Vagina (tissue), 2 donors: ENCODE data around the gene THY1.

ENCODE experiments used
- POLR2A ChIP-seq, 2 donors: fragments of 450-650 bp; IDR thresholded peaks; one replicate each; pipeline ENCODE4 v1.6.1; 2017; ENCODE audit warnings: antibody characterized with exemption in 2 of 2, mild to moderate bottlenecking in 2 of 2, moderate library complexity in 2 of 2
- TF ChIP-seq, protein P1 (sequence below), 3 experiments: fragments of 450-650 bp in 2 of 3; fragments of 200-600 bp in 1 of 3; sonication (generic) in 1 of 3; IDR thresholded peaks; one replicate each; pipeline ENCODE4 v1.5.1; 2017 to 2019; ENCODE audit warnings: antibody characterized with exemption in 3 of 3, mild to moderate bottlenecking in 2 of 3, moderate library complexity in 2 of 3

- TF ChIP-seq, protein P1, sequence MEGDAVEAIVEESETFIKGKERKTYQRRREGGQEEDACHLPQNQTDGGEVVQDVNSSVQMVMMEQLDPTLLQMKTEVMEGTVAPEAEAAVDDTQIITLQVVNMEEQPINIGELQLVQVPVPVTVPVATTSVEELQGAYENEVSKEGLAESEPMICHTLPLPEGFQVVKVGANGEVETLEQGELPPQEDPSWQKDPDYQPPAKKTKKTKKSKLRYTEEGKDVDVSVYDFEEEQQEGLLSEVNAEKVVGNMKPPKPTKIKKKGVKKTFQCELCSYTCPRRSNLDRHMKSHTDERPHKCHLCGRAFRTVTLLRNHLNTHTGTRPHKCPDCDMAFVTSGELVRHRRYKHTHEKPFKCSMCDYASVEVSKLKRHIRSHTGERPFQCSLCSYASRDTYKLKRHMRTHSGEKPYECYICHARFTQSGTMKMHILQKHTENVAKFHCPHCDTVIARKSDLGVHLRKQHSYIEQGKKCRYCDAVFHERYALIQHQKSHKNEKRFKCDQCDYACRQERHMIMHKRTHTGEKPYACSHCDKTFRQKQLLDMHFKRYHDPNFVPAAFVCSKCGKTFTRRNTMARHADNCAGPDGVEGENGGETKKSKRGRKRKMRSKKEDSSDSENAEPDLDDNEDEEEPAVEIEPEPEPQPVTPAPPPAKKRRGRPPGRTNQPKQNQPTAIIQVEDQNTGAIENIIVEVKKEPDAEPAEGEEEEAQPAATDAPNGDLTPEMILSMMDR (IDR thresholded peaks at IDR 0.05), result no peak
- no peak for TF ChIP-seq POLR2A (IDR thresholded peaks at IDR 0.05)
Measured at GRCh38 chr11:119450590-119451326, 27.8 kb upstream of the THY1 start.
